Prostate gland (tissue), 2 donors: ENCODE measurements around the gene PTN.

Source experiments
- POLR2AphosphoS5 ChIP-seq: sonication (generic); formaldehyde crosslinking; IDR thresholded peaks from one replicate; pipeline ENCODE4 v1.6.1; 2017; ENCODE audit warnings: antibody characterized with exemption
- TF ChIP-seq, protein P1 (sequence below), 4 experiments: fragments of 200-600 bp in 2 of 4; fragments of 450-650 bp in 2 of 4; sonication (generic) in 2 of 4; IDR thresholded peaks; 1 replicate in 3 of 4; 2 replicates in 1 of 4; pipeline ENCODE4 v1.5.1; 2016 to 2019; ENCODE audit warnings: antibody characterized with exemption in 4 of 4, mild to moderate bottlenecking in 2 of 4, moderate library complexity in 2 of 4

DNA sequence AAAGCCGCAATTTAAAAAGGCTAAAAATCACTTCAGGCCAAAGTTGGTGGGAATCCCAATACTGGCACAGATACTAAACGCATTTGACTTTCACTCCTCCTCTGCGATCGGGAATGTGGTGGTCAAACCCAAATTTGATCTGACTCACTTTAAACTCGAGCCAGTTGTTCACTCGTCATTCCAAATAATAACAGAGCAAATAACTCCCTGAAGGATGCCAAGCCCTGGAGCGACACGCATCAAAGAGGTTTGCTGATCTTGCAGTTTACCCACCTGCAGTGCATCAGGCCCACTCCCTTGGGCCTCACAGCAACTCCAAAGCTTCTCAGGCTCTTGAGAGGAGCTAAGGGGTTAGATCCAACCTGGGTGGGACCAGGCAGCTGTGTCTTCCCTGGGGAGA lies 12.2 kb downstream of the PTN start:
- TF ChIP-seq POLR2AphosphoS5: no peak
- TF ChIP-seq, protein P1, sequence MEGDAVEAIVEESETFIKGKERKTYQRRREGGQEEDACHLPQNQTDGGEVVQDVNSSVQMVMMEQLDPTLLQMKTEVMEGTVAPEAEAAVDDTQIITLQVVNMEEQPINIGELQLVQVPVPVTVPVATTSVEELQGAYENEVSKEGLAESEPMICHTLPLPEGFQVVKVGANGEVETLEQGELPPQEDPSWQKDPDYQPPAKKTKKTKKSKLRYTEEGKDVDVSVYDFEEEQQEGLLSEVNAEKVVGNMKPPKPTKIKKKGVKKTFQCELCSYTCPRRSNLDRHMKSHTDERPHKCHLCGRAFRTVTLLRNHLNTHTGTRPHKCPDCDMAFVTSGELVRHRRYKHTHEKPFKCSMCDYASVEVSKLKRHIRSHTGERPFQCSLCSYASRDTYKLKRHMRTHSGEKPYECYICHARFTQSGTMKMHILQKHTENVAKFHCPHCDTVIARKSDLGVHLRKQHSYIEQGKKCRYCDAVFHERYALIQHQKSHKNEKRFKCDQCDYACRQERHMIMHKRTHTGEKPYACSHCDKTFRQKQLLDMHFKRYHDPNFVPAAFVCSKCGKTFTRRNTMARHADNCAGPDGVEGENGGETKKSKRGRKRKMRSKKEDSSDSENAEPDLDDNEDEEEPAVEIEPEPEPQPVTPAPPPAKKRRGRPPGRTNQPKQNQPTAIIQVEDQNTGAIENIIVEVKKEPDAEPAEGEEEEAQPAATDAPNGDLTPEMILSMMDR (IDR thresholded peaks at IDR 0.05): no peak
